ENCODE results near the gene TMEM131L.
"Not testable (repeated sequence)": the region's sequence is repeated elsewhere in the genome, so short reads cannot be mapped to it uniquely, and the experiment has no call there.

The TMEM131L gene

GRCh38 chr4:153637201-153637600, 171.0 kb downstream of the TMEM131L start:
- no peak for DNase-seq

GRCh38 chr4:153638011-153638410, 171.9 kb downstream of the TMEM131L start:
- DNase-seq = no peak

GRCh38 chr4:153638999-153639398, 172.8 kb downstream of the TMEM131L start:
- DNase-seq = no peak

- DNase-seq = no peak
Observed at GRCh38 chr4:153639833-153640802, 174.0 kb downstream of the TMEM131L start.

- DNase-seq = no peak
Observed at GRCh38 chr4:153641532-153641931, 175.4 kb downstream of the TMEM131L start.

GRCh38 chr4:153643406-153644383, 177.5 kb downstream of the TMEM131L start:
- DNase-seq = peak; percentile 81

- peak; percentile 22 for DNase-seq
Observed at GRCh38 chr4:153645183-153645582, 179.0 kb downstream of the TMEM131L start.

GRCh38 chr4:153646261-153646660, 180.1 kb downstream of the TMEM131L start:
- DNase-seq = no peak

- no peak for DNase-seq
Observed at GRCh38 chr4:153646978-153647377, 180.8 kb downstream of the TMEM131L start.

GRCh38 chr4:153647975-153648374, 181.8 kb downstream of the TMEM131L start:
- DNase-seq = peak; percentile 20

GRCh38 chr4:153649572-153649991, 183.4 kb downstream of the TMEM131L start:
- peak; percentile 23 for DNase-seq

GRCh38 chr4:153651116-153651515, 185.0 kb downstream of the TMEM131L start:
- DNase-seq = peak; percentile 61

GRCh38 chr4:153651587-153651986, 185.4 kb downstream of the TMEM131L start:
- peak; percentile 98 for DNase-seq

- peak; percentile 72 for DNase-seq
Observed at GRCh38 chr4:153652051-153652784, 186.1 kb downstream of the TMEM131L start.

- peak; percentile 35 for DNase-seq
Observed at GRCh38 chr4:153655002-153655541, 188.9 kb downstream of the TMEM131L start.

GRCh38 chr4:153655928-153656327, 189.8 kb downstream of the TMEM131L start:
- DNase-seq = peak; percentile 97

GRCh38 chr4:153661215-153661822, 195.2 kb downstream of the TMEM131L start:
- peak; percentile 98 for DNase-seq

GRCh38 chr4:153661908-153662307, 195.7 kb downstream of the TMEM131L start:
- no peak for DNase-seq

GRCh38 chr4:153663667-153664066, 197.5 kb downstream of the TMEM131L start:
- DNase-seq = no peak

- not testable (repeated sequence) for DNase-seq
Observed at GRCh38 chr4:153666505-153666904, 200.3 kb downstream of the TMEM131L start.

GRCh38 chr4:153668647-153669046, 202.5 kb downstream of the TMEM131L start:
- no peak for DNase-seq

- DNase-seq = no peak
Observed at GRCh38 chr4:153669838-153670237, 203.7 kb downstream of the TMEM131L start.

Data from MV-4-11 (cell line).